HL-60 (cell line): ENCODE measurements around the gene CPN2.

Experiments
- DNase-seq, 2 experiments: peaks; one replicate each; pipeline ENCODE4 v3.0.0-alpha.2; 2010 to 2020; ENCODE audit warnings: low read depth in 1 of 2, low spot score in 1 of 2
- H3K27ac ChIP-seq: fragments of 250-450 bp; sonication (Bioruptor Pico); replicated peaks from 2 replicates; pipeline ENCODE4 v1.5.1; 2020; ENCODE audit warnings: mild to moderate bottlenecking, moderate library complexity
- H3K27me3 ChIP-seq: fragments of 250-450 bp; sonication (Bioruptor Pico); 2 replicates; pipeline ENCODE4 v1.5.1; 2021; ENCODE audit warnings: mild to moderate bottlenecking, moderate library complexity; ENCODE audit not compliant: insufficient read depth, poor library complexity, severe bottlenecking
- H3K4me3 ChIP-seq: replicated peaks from 2 replicates; pipeline ENCODE4 v1.5.1; 2011; ENCODE audit warnings: mild to moderate bottlenecking, control low read depth, low read length; ENCODE audit not compliant: insufficient read depth
- GABPA ChIP-seq: IDR thresholded peaks from 2 replicates; pipeline ENCODE4 v1.6.1; 2012; ENCODE audit warnings: low read depth
- POLR2AphosphoS5 ChIP-seq: IDR thresholded peaks from 2 replicates; pipeline ENCODE4 v1.6.1; 2012; ENCODE audit warnings: low read depth
- SPI1 ChIP-seq: IDR thresholded peaks from 2 replicates; pipeline ENCODE4 v1.6.1; 2012; ENCODE audit warnings: low read depth, mild to moderate bottlenecking, borderline replicate concordance
- TF ChIP-seq, protein P1 (sequence below): IDR thresholded peaks from one replicate; pipeline ENCODE4 v1.5.1; 2011; ENCODE audit warnings: low read length, control low read depth, inconsistent platforms; ENCODE audit not compliant: insufficient read depth
- TF ChIP-seq, protein P2 (sequence below): IDR thresholded peaks from 2 replicates; pipeline ENCODE4 v1.6.1; 2012; ENCODE audit warnings: low read depth; ENCODE audit not compliant: insufficient replicate concordance

CPN2 gene

DNA sequence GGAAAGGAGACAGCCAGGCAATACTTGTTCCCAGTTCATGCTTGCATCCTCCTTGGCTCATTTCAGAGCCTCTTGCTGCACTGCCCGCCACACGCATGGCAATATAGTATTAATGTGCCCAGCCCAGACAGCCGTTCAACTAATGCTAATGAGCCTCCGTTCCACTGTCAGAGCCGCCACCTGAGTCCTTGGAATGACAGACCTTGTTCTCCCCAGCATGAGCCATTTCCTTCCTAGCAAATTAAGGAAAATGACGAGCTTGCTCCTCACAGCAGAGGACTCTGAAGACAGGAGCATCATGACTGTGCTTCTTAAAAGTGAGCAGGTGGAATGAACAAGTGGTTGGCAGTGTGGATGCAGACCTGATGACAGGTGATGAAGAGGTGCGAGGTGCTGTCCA, 29.2 kb upstream of the CPN2 start:
- DNase-seq = no peak
- peaks cover 15% of the 10 kb centered on the region for H3K27me3 ChIP-seq
- no peak overlapping the region for H3K27ac ChIP-seq
- TF ChIP-seq SPI1 (no peak), GABPA (no peak), POLR2AphosphoS5 (no peak)
- TF ChIP-seq, protein P1, sequence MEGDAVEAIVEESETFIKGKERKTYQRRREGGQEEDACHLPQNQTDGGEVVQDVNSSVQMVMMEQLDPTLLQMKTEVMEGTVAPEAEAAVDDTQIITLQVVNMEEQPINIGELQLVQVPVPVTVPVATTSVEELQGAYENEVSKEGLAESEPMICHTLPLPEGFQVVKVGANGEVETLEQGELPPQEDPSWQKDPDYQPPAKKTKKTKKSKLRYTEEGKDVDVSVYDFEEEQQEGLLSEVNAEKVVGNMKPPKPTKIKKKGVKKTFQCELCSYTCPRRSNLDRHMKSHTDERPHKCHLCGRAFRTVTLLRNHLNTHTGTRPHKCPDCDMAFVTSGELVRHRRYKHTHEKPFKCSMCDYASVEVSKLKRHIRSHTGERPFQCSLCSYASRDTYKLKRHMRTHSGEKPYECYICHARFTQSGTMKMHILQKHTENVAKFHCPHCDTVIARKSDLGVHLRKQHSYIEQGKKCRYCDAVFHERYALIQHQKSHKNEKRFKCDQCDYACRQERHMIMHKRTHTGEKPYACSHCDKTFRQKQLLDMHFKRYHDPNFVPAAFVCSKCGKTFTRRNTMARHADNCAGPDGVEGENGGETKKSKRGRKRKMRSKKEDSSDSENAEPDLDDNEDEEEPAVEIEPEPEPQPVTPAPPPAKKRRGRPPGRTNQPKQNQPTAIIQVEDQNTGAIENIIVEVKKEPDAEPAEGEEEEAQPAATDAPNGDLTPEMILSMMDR = no peak
- TF ChIP-seq, protein P2, sequence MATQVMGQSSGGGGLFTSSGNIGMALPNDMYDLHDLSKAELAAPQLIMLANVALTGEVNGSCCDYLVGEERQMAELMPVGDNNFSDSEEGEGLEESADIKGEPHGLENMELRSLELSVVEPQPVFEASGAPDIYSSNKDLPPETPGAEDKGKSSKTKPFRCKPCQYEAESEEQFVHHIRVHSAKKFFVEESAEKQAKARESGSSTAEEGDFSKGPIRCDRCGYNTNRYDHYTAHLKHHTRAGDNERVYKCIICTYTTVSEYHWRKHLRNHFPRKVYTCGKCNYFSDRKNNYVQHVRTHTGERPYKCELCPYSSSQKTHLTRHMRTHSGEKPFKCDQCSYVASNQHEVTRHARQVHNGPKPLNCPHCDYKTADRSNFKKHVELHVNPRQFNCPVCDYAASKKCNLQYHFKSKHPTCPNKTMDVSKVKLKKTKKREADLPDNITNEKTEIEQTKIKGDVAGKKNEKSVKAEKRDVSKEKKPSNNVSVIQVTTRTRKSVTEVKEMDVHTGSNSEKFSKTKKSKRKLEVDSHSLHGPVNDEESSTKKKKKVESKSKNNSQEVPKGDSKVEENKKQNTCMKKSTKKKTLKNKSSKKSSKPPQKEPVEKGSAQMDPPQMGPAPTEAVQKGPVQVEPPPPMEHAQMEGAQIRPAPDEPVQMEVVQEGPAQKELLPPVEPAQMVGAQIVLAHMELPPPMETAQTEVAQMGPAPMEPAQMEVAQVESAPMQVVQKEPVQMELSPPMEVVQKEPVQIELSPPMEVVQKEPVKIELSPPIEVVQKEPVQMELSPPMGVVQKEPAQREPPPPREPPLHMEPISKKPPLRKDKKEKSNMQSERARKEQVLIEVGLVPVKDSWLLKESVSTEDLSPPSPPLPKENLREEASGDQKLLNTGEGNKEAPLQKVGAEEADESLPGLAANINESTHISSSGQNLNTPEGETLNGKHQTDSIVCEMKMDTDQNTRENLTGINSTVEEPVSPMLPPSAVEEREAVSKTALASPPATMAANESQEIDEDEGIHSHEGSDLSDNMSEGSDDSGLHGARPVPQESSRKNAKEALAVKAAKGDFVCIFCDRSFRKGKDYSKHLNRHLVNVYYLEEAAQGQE = no peak
- H3K4me3 ChIP-seq = no peak overlapping the region

DNA sequence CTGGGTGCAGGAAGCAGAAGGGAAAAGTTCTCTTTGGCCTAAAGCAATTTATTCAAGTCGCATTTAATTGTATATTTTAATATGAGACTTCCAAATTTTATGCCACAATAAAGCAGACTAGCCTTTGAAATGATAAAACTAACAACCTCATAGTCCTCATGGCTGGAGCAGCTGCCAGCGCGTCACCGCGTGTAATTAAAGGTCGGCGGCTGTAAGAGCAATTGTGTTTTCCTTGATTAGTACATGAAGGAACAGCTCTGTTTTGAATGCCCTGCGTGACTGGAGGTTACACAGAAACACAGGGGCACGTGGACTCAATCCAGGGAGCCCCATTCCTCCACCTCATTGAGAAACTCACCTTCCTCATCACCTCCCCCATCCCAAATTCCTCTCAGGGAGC, 28.5 kb upstream of the CPN2 start:
- DNase-seq = no peak
- TF ChIP-seq, protein P1 = no peak
- TF ChIP-seq POLR2AphosphoS5 (no peak), GABPA (no peak), SPI1 (no peak)
- TF ChIP-seq, protein P2 = no peak

DNA sequence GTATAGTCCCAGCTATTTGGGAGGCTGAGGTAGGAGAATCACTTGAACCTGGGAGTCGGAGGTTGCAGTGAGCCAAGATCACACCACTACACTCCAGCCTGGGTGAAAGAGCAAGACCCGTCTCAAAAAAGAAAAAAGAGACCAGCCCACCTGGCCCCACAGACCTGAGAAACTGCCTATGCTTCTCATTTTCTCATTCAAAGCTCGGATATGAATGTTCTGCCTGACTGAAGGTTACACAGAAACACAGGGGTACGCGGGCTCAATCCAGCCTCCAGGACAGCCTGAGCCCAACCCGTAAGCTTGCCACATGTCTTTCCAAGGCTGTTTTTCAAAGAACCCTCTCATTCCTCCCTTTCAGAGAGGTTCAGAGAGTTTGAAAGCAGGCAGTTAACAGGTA, 28.1 kb upstream of the CPN2 start:
- Histone ChIP-seq H3K27me3 (peaks cover 15% of the 10 kb centered on the region), H3K4me3 (no peak overlapping the region), H3K27ac (no peak overlapping the region)
- DNase-seq = no peak
- TF ChIP-seq GABPA (no peak), POLR2AphosphoS5 (no peak), SPI1 (no peak)
- TF ChIP-seq, protein P1 = no peak
- TF ChIP-seq, protein P2 = no peak

More for the DNA sequence above, 28.5 kb upstream of the CPN2 start:
- peaks cover 15% of the 10 kb centered on the region for H3K27me3 ChIP-seq
- H3K4me3 ChIP-seq = no peak overlapping the region
- H3K27ac ChIP-seq = no peak overlapping the region
